Spleen (tissue), 11 donors: ENCODE results near the gene SOX6. TPM values are rescaled to one million over a fixed set of nuclear protein-coding genes. Genes with fewer than 3 reads are reported as not detected.

Source experiments
- DNase-seq: peaks from one replicate; pipeline ENCODE4 v3.0.0-alpha.2; 2020
- H3K27ac ChIP-seq, 8 donors: fragments of 200-600 bp; sonication (generic) in 7 of 8; 1 replicate in 4 of 8; 2 replicates in 4 of 8; pipeline versions ENCODE4 v1.5.0 to v1.8.0; 2016 to 2021; ENCODE audit warnings: inconsistent platforms in 4 of 8, mild to moderate bottlenecking in 4 of 8, moderate library complexity in 1 of 8
- H3K27me3 ChIP-seq, 7 donors: fragments of 200-600 bp; sonication (generic) in 6 of 7; replicated peaks in 1 of 7; 1 replicate in 4 of 7; 2 replicates in 3 of 7; pipeline versions ENCODE4 v1.5.0 to v1.8.0; 2016 to 2021; ENCODE audit warnings: inconsistent platforms in 3 of 7, mild to moderate bottlenecking in 1 of 7
- H3K36me3 ChIP-seq, 6 donors: fragments of 200-600 bp; sonication (generic) in 5 of 6; 1 replicate in 4 of 6; 2 replicates in 2 of 6; pipeline versions ENCODE4 v1.5.0 to v1.8.0; 2016 to 2021; ENCODE audit warnings: inconsistent platforms in 2 of 6
- H3K4me1 ChIP-seq, 6 donors: fragments of 200-600 bp; sonication (generic) in 5 of 6; 1 replicate in 3 of 6; 2 replicates in 3 of 6; pipeline versions ENCODE4 v1.5.0 to v1.8.0; 2016 to 2021; ENCODE audit warnings: inconsistent platforms in 3 of 6
- H3K4me3 ChIP-seq, 8 donors: fragments of 200-600 bp; sonication (generic) in 7 of 8; 1 replicate in 4 of 8; 2 replicates in 4 of 8; pipeline versions ENCODE4 v1.5.0 to v1.8.0; 2016 to 2021; ENCODE audit warnings: inconsistent platforms in 4 of 8, mild to moderate bottlenecking in 4 of 8, moderate library complexity in 2 of 8
- H3K9me3 ChIP-seq, 8 donors: fragments of 200-600 bp; sonication (generic) in 7 of 8; 1 replicate in 4 of 8; 2 replicates in 4 of 8; pipeline versions ENCODE4 v1.5.0 to v1.8.0; 2016 to 2021; ENCODE audit warnings: inconsistent platforms in 4 of 8
- CTCF ChIP-seq, 11 experiments: fragments of 200-600 bp in 7 of 11; fragments of 450-650 bp in 4 of 11; sonication (generic) in 4 of 11; IDR thresholded peaks in 8 of 11; conservative IDR thresholded peaks in 3 of 11; 1 replicate in 7 of 11; 2 replicates in 4 of 11; pipeline versions ENCODE4 v1.4.0 to v1.8.0; 2016 to 2021; ENCODE audit warnings: antibody characterized with exemption in 11 of 11, inconsistent platforms in 4 of 11, mild to moderate bottlenecking in 1 of 11
- POLR2A ChIP-seq, 3 donors: fragments of 450-650 bp; IDR thresholded peaks; one replicate each; pipeline ENCODE4 v1.5.1; 2017; ENCODE audit warnings: antibody characterized with exemption in 3 of 3, mild to moderate bottlenecking in 1 of 3
- POLR2AphosphoS5 ChIP-seq, 3 donors: sonication (generic); formaldehyde crosslinking; IDR thresholded peaks; one replicate each; pipeline ENCODE4 v1.5.1; 2017; ENCODE audit warnings: antibody characterized with exemption in 3 of 3
- WGBS, 5 donors: extraction: QIAGEN DNeasy Blood & Tissue Kit in 3 of 5; methylation state at CpG; one replicate each; pipeline versions ENCODE4 v1.1.5 to v1.1.7; 2013 to 2018; 5-methylcytosine and 5-hydroxymethylcytosine counted together
- intact Hi-C: fragments of 100-400 bp; cut with DNase I; formaldehyde crosslinking; loops from one replicate; pipeline ENCODE4 v1.15.0; 2023; ENCODE audit warnings: low total_unique reads
- polyA plus RNA-seq, 3 donors: library from polyadenylated mRNA; stranded (reverse); fragments of 200-250 nt; gene quantifications; one replicate each; pipeline ENCODE4 v1.2.1, GENCODE V29; 2013
- total RNA-seq, 7 donors: library from RNA; depleted of rRNA in 3 of 7; stranded (reverse); fragments of >200 nt in 3 of 7; fragmentation: NEBNext Ultra II Directional in 4 of 7; extraction: Animal tissue kit (Norgen Biotek cat#: 25700) in 4 of 7; gene quantifications; one replicate each; pipeline versions ENCODE4 v1.1.0 to v1.2.1, GENCODE V29; 2016 to 2021
- donor health status: healthy with polysubstance abuse.
- donor health status: DM: no; HTN: no; CAD: no; lungs with moderate emphysema.
- donor health status: DM: no; HTN: no; CAD: no.
- donor health status: Bipolar disorder and iron deficiency.
- donor health status: healthy.
- donor health status: DM: no; HTN: no; CAD: no.
- donor health status: DM: yes; HTN: yes; CAD: no.

The SOX6 gene
- total and polyA plus RNA-seq, 10 donors = 0.11 to 12.4 (median 3.7) TPM

- intact Hi-C loops = no loop called here
- no peak for DNase-seq
- Histone ChIP-seq H3K9me3 (no peaks in the 10 kb centered on the region), H3K36me3 (no peaks in the 10 kb centered on the region), H3K4me1 (no peaks in the 10 kb centered on the region), H3K27me3 (no peaks in the 10 kb centered on the region), H3K27ac (no peak overlapping the region), H3K4me3 (no peak overlapping the region)
- TF ChIP-seq POLR2A (IDR thresholded peaks at IDR 0.05) (no peak), CTCF (IDR thresholded peaks at IDR 0.05 in 8 of 11, conservative IDR thresholded peaks at IDR 0.05 in 3 of 11) (no peak), POLR2AphosphoS5 (IDR thresholded peaks at IDR 0.05) (no peak)
Observed at GRCh38 chr11:16311831-16312230, 44.5 kb downstream of the SOX6 start.

- no peaks in the 10 kb centered on the region for H3K36me3 ChIP-seq
- no peaks in the 10 kb centered on the region for H3K4me1 ChIP-seq
- H3K9me3 ChIP-seq = no peaks in the 10 kb centered on the region
- TF ChIP-seq POLR2A (IDR thresholded peaks at IDR 0.05) (no peak), CTCF (IDR thresholded peaks at IDR 0.05 in 8 of 11, conservative IDR thresholded peaks at IDR 0.05 in 3 of 11) (no peak), POLR2AphosphoS5 (IDR thresholded peaks at IDR 0.05) (no peak)
- no peak for DNase-seq
- no peaks in the 10 kb centered on the region for H3K27me3 ChIP-seq
- intact Hi-C loops = no loop called here
- H3K4me3 ChIP-seq = no peak overlapping the region
- H3K27ac ChIP-seq = no peak overlapping the region
Observed at GRCh38 chr11:16310943-16311342, 45.4 kb downstream of the SOX6 start.

- Histone ChIP-seq H3K27me3 (no peaks in the 10 kb centered on the region), H3K4me3 (no peak overlapping the region), H3K4me1 (no peaks in the 10 kb centered on the region), H3K36me3 (no peaks in the 10 kb centered on the region), H3K9me3 (no peaks in the 10 kb centered on the region), H3K27ac (no peak overlapping the region)
- 89 to 96% (median 92%) methylated on average over 2 of the region's 2 CpGs for WGBS, 5 donors
- no peak for DNase-seq
- TF ChIP-seq CTCF (IDR thresholded peaks at IDR 0.05 in 8 of 11, conservative IDR thresholded peaks at IDR 0.05 in 3 of 11) (no peak), POLR2A (IDR thresholded peaks at IDR 0.05) (no peak), POLR2AphosphoS5 (IDR thresholded peaks at IDR 0.05) (no peak)
- intact Hi-C loops = no loop called here
Observed at GRCh38 chr11:16309226-16309625, 47.1 kb downstream of the SOX6 start.

GRCh38 chr11:16301462-16301861 lies 54.9 kb downstream of the SOX6 start:
- WGBS, 5 donors = 77 to 91% (median 83%) methylated on average over 2 of the region's 2 CpGs

More at GRCh38 chr11:16301462-16301861, 54.9 kb downstream of the SOX6 start:
- TF ChIP-seq CTCF (IDR thresholded peaks at IDR 0.05 in 8 of 11, conservative IDR thresholded peaks at IDR 0.05 in 3 of 11) (no peak), POLR2AphosphoS5 (IDR thresholded peaks at IDR 0.05) (no peak), POLR2A (IDR thresholded peaks at IDR 0.05) (no peak)
- no peaks in the 10 kb centered on the region for H3K27me3 ChIP-seq
- no peak for DNase-seq
- no peak overlapping the region for H3K27ac ChIP-seq
- no peaks in the 10 kb centered on the region for H3K36me3 ChIP-seq
- intact Hi-C loops = no loop called here
- no peaks in the 10 kb centered on the region for H3K9me3 ChIP-seq
- H3K4me3 ChIP-seq = no peak overlapping the region
- no peaks in the 10 kb centered on the region for H3K4me1 ChIP-seq
